CD4-positive, alpha-beta T cell (primary cell): ENCODE measurements around the gene PLEKHM2. TPM values are rescaled to one million over a fixed set of nuclear protein-coding genes. Genes with fewer than 3 reads are reported as not detected.

Experiments used
- ATAC-seq: fragments of 200-7000 bp; cut with Tn5 transposase; one replicate; pipeline ENCODE4 v1.10.0; 2022; ENCODE audit warnings: mild to moderate bottlenecking; ENCODE audit not compliant: poor library complexity
- CTCF ChIA-PET: fragments of 350-600 bp; sonication (Branson Sonifier 250); formaldehyde crosslinking; loops from one replicate; lab custom pipeline; 2021; ENCODE audit warnings: antibody characterized with exemption, inconsistent platforms; lab: Charles Lee
- POLR2A ChIA-PET: fragments of 350-600 bp; sonication (Branson Sonifier 250); formaldehyde crosslinking; loops from one replicate; lab custom pipeline; 2021; ENCODE audit warnings: antibody characterized with exemption, inconsistent platforms; lab: Charles Lee
- DNase-seq, 14 experiments: peaks; one replicate each; pipeline ENCODE4 v3.0.0-alpha.2; 2013 to 2020; ENCODE audit warnings: mixed read lengths in 2 of 14
- H3K27ac ChIP-seq, 2 donors: one replicate each; pipeline versions ENCODE4 v1.5.1 to v1.7.0; 2013; ENCODE audit warnings: low read length in 2 of 2, low read depth in 1 of 2, mild to moderate bottlenecking in 1 of 2
- H3K27me3 ChIP-seq, 2 experiments: 1 replicate in 1 of 2; 2 replicates in 1 of 2; pipeline versions ENCODE4 v1.6.1 to v1.7.0; 2013; ENCODE audit warnings: low read length in 2 of 2, control low read depth in 1 of 2, mild to moderate bottlenecking in 1 of 2, moderate library complexity in 1 of 2; ENCODE audit not compliant: insufficient read depth in 2 of 2, control insufficient read depth in 1 of 2
- H3K36me3 ChIP-seq: one replicate; pipeline ENCODE4 v1.6.1; 2013; ENCODE audit warnings: low read length, control low read depth; ENCODE audit not compliant: insufficient read depth
- H3K4me1 ChIP-seq: one replicate; pipeline ENCODE4 v1.6.1; 2013; ENCODE audit warnings: low read length, control low read depth; ENCODE audit not compliant: insufficient read depth
- H3K4me3 ChIP-seq: one replicate; pipeline ENCODE4 v1.5.1; 2013; ENCODE audit warnings: mild to moderate bottlenecking, low read length, moderate library complexity
- H3K9me3 ChIP-seq, 2 experiments: 1 replicate in 1 of 2; 2 replicates in 1 of 2; pipeline versions ENCODE4 v1.6.1 to v1.7.0; 2013; ENCODE audit warnings: low read length in 2 of 2, mild to moderate bottlenecking in 2 of 2, control low read depth in 1 of 2, moderate library complexity in 1 of 2; ENCODE audit not compliant: control insufficient read depth in 1 of 2, insufficient read depth in 1 of 2
- H3K27ac Mint-ChIP-seq: one replicate; pipeline ENCODE4 v1.8.0; 2020; ENCODE audit warnings: mixed read lengths
- H3K27me3 Mint-ChIP-seq: one replicate; pipeline ENCODE4 v1.8.0; 2021; ENCODE audit warnings: mixed read lengths
- H3K36me3 Mint-ChIP-seq: one replicate; pipeline ENCODE4 v1.8.0; 2021; ENCODE audit warnings: low read depth, mixed read lengths
- H3K4me1 Mint-ChIP-seq: one replicate; pipeline ENCODE4 v1.8.0; 2021; ENCODE audit warnings: low read depth, mixed read lengths
- H3K4me3 Mint-ChIP-seq: one replicate; pipeline ENCODE4 v1.8.0; 2020; ENCODE audit warnings: mild to moderate bottlenecking, mixed read lengths
- H3K9me3 Mint-ChIP-seq: one replicate; pipeline ENCODE4 v1.8.0; 2020; ENCODE audit warnings: mixed read lengths
- CTCF ChIP-seq: fragments of 200-600 bp; IDR thresholded peaks from one replicate; pipeline ENCODE4 v1.8.0; 2022; ENCODE audit warnings: antibody characterized with exemption, mild to moderate bottlenecking
- intact Hi-C, 2 experiments: fragments of 100-400 bp; cut with DNase I in 1 of 2; cut with micrococcal nuclease in 1 of 2; formaldehyde crosslinking; loops; one replicate each; pipeline versions ENCODE4 v1.15.1 to v1.9.0; 2023 to 2025; cut with DNase I, micrococcal nuclease
- total RNA-seq, 174 experiments: library from RNA in 2 of 174; stranded (reverse) in 2 of 174; gene quantifications; one replicate each; pipeline ENCODE4 v1.2.3 and lab custom pipeline; 2021 to 2026

PLEKHM2 gene
- total RNA-seq, 2 experiments from 2014 or later = 77.5 to 82.0 TPM

GRCh38 chr1:15702722-15703550 is 18.8 kb downstream of the PLEKHM2 start:
- H3K4me1 ChIP-seq = peaks cover 16% of the 10 kb centered on the region
- H3K27me3 ChIP-seq = no peaks in the 10 kb centered on the region
- POLR2A ChIA-PET = no interaction called here
- no peak for DNase-seq
- no peaks in the 10 kb centered on the region for H3K9me3 Mint-ChIP-seq
- H3K4me1 Mint-ChIP-seq = peaks cover 29% of the 10 kb centered on the region
- intact Hi-C loops = no loop called here
- H3K9me3 ChIP-seq = no peaks in the 10 kb centered on the region
- CTCF ChIA-PET = no interaction called here
- peaks cover 11% of the 10 kb centered on the region for H3K36me3 ChIP-seq
- no peak overlapping the region for H3K4me3 Mint-ChIP-seq
- H3K4me3 ChIP-seq = no peak overlapping the region
- no peaks in the 10 kb centered on the region for H3K27me3 Mint-ChIP-seq
- no peak for ATAC-seq
- H3K36me3 Mint-ChIP-seq = peaks cover 22% of the 10 kb centered on the region
- no peak for TF ChIP-seq CTCF
- H3K27ac ChIP-seq = no peak overlapping the region
- no peak overlapping the region for H3K27ac Mint-ChIP-seq

GRCh38 chr1:15703562-15703961 is 19.4 kb downstream of the PLEKHM2 start:
- no peak for TF ChIP-seq CTCF
- H3K27ac Mint-ChIP-seq = no peak overlapping the region
- Histone ChIP-seq H3K36me3 (peaks cover 11% of the 10 kb centered on the region), H3K4me3 (no peak overlapping the region), H3K4me1 (peaks cover 11% of the 10 kb centered on the region), H3K27me3 (no peaks in the 10 kb centered on the region), H3K27ac (no peak overlapping the region), H3K9me3 (no peaks in the 10 kb centered on the region)
- H3K27me3 Mint-ChIP-seq = no peaks in the 10 kb centered on the region
- H3K9me3 Mint-ChIP-seq = no peaks in the 10 kb centered on the region
- peaks cover 22% of the 10 kb centered on the region for H3K36me3 Mint-ChIP-seq
- CTCF ChIA-PET = no interaction called here
- ATAC-seq = no peak
- intact Hi-C loops = no loop called here
- DNase-seq = no peak
- POLR2A ChIA-PET = no interaction called here
- peaks cover 24% of the 10 kb centered on the region for H3K4me1 Mint-ChIP-seq
- H3K4me3 Mint-ChIP-seq = no peak overlapping the region

GRCh38 chr1:15704526-15705183 is 20.5 kb downstream of the PLEKHM2 start:
- Mint-ChIP-seq H3K4me1 (peaks cover 23% of the 10 kb centered on the region), H3K27me3 (no peaks in the 10 kb centered on the region), H3K36me3 (peaks cover 22% of the 10 kb centered on the region), H3K4me3 (no peak overlapping the region), H3K9me3 (no peaks in the 10 kb centered on the region), H3K27ac (no peak overlapping the region)
- ChIA-PET CTCF (interaction anchor here (0.6 kb wide), 1 partner anchor 10 kb away, joined by 3 read pairs; no protein-coding TSS in a partner anchor), POLR2A (no interaction called here)
- intact Hi-C loops = no loop called here
- H3K4me3 ChIP-seq = no peak overlapping the region
- H3K36me3 ChIP-seq = peaks cover 11% of the 10 kb centered on the region
- H3K27ac ChIP-seq = no peak overlapping the region
- H3K9me3 ChIP-seq = no peaks in the 10 kb centered on the region
- no peak for ATAC-seq
- no peak for DNase-seq
- peaks cover 9% of the 10 kb centered on the region for H3K4me1 ChIP-seq
- no peak for TF ChIP-seq CTCF
- H3K27me3 ChIP-seq = no peaks in the 10 kb centered on the region
